Brain pericyte (primary cell): Measurements from ENCODE around the gene HMGB4.

Source experiments
- DNase-seq: peaks from one replicate; pipeline ENCODE4 v3.0.0-alpha.2; 2012; ENCODE audit warnings: low read depth, low spot score

Gene HMGB4

GRCh38 chr1:33897092-33897725 lies 33.3 kb downstream of the HMGB4 start:
- no peak for DNase-seq

GRCh38 chr1:33898406-33898805 lies 34.5 kb downstream of the HMGB4 start:
- DNase-seq: no peak

- no peak for DNase-seq
Measured at GRCh38 chr1:33898881-33899280, 35.0 kb downstream of the HMGB4 start.

DNA sequence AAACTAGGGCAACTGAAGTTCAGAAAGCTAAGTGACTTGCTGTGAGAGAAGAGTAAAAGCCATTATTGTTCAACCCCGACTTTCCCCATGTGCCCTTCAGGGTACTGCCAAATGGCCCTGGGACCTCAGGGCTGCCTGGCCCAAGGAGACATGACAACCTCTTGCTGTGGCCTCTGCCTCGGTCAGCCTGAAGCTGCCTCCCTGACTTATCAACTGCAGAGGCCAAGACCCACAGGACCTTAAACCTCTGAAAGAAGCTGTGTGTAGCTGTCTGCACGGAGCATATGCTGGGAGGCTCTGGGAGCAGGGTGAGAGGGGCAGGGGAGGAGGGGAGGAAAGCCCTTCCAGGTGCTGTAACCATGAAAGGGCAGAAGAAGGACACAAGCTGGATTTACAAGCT lies 35.9 kb downstream of the HMGB4 start:
- DNase-seq: no peak

- no peak for DNase-seq
Measured at GRCh38 chr1:33902486-33903209, 38.8 kb downstream of the HMGB4 start.

- DNase-seq: no peak
Measured at GRCh38 chr1:33903210-33903589, 39.3 kb downstream of the HMGB4 start.

DNA sequence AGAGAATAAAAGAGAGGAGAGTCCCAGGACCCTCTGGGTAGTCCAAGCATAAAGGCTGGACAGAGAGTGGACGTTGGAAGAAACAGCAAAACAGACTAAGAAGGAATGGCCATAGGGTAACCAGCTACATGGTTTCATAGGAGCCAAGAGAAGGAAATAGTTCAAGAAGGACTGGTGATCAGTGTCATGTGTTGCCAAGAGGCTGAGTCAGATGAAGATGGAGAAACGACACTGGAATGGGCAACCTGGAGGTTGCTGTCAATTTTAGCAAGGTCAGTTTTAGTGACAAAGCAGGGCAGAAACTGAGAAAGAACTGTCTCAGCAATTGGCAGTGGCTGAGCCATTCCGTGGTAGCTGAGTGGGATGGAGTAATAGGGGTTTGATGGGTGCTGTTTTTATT lies 41.4 kb downstream of the HMGB4 start:
- no peak for DNase-seq

DNA sequence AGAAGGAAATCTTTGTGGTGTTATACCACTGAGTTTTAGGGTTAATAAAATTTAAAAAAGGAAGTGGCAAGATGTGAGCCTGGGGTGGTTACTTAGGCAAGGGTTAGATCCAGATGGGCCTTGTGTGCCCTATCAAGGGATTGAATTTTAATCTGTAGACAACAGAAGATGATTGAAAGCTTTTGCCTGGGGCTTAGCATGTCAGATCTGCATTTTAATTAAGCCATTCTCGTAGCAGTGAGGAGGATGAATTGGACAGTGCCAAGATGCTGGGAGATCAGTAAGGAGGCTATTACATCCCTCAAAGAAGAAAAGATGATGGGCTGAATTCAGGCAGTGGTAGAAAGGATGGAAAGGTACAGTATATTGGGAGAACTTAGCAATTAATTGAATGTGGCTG lies 42.3 kb downstream of the HMGB4 start:
- DNase-seq: no peak

GRCh38 chr1:33908324-33908956 lies 44.6 kb downstream of the HMGB4 start:
- no peak for DNase-seq
